Esophagus (tissue), 2 donors: Measurements from ENCODE around the gene TEX12. TPM values are rescaled to one million over a fixed set of nuclear protein-coding genes. Genes with fewer than 3 reads are reported as not detected.
"Not testable (repeated sequence)": the region's sequence is repeated elsewhere in the genome, so short reads cannot be mapped to it uniquely, and the experiment has no call there.

Source experiments
- H3K27ac ChIP-seq, 2 donors: one replicate each; pipeline ENCODE4 v1.5.1; 2013; ENCODE audit warnings: low read depth in 2 of 2, mild to moderate bottlenecking in 2 of 2, inconsistent platforms in 1 of 2, low read length in 1 of 2, moderate library complexity in 1 of 2
- H3K27me3 ChIP-seq, 2 donors: one replicate each; pipeline ENCODE4 v1.6.1; 2013; ENCODE audit warnings: low read length in 2 of 2, control low read depth in 1 of 2, mild to moderate bottlenecking in 1 of 2; ENCODE audit not compliant: insufficient read depth in 2 of 2, control insufficient read depth in 1 of 2
- H3K36me3 ChIP-seq, 2 donors: one replicate each; pipeline ENCODE4 v1.6.1; 2013; ENCODE audit warnings: low read length in 1 of 2; ENCODE audit not compliant: control insufficient read depth in 2 of 2, insufficient read depth in 2 of 2
- H3K4me1 ChIP-seq, 2 donors: one replicate each; pipeline ENCODE4 v1.6.1; 2013; ENCODE audit warnings: low read length in 1 of 2; ENCODE audit not compliant: control insufficient read depth in 2 of 2, insufficient read depth in 2 of 2
- H3K4me3 ChIP-seq, 2 donors: one replicate each; pipeline ENCODE4 v1.5.1; 2013; ENCODE audit warnings: low read length in 2 of 2, mild to moderate bottlenecking in 2 of 2, low read depth in 1 of 2, moderate library complexity in 1 of 2
- H3K9me3 ChIP-seq, 2 donors: one replicate each; pipeline ENCODE4 v1.6.1; 2013; ENCODE audit warnings: mild to moderate bottlenecking in 2 of 2, low read depth in 1 of 2, low read length in 1 of 2, moderate library complexity in 1 of 2; ENCODE audit not compliant: control insufficient read depth in 2 of 2, insufficient read depth in 1 of 2
- WGBS, 2 donors: extraction: QIAGEN DNeasy Blood & Tissue Kit; methylation state at CpG; one replicate each; pipeline ENCODE4 v1.1.7; 2013; 5-methylcytosine and 5-hydroxymethylcytosine counted together
- polyA plus RNA-seq, 2 donors: library from polyadenylated mRNA; stranded (reverse); fragments of 200-250 nt; gene quantifications; one replicate each; pipeline ENCODE4 v1.2.3, GENCODE V29; 2013
- donor health status: healthy with polysubstance abuse.
- donor health status: Bipolar disorder and iron deficiency.

Gene TEX12
- polyA plus RNA-seq, 2 donors: 0.11 to 0.12 TPM

- Histone ChIP-seq H3K4me3 (no peak overlapping the region), H3K27me3 (no peaks in the 10 kb centered on the region), H3K9me3 (no peaks in the 10 kb centered on the region), H3K36me3 (no peaks in the 10 kb centered on the region), H3K27ac (no peak overlapping the region), H3K4me1 (no peaks in the 10 kb centered on the region)
- WGBS, 2 donors: 96% methylated on average over 2 of the region's 2 CpGs
Observed at GRCh38 chr11:112196519-112197087, 29.4 kb downstream of the TEX12 start.

- 75 to 80% methylated on average over 4 of the region's 4 CpGs for WGBS, 2 donors
- not testable (repeated sequence) for H3K27me3 ChIP-seq, H3K9me3 ChIP-seq, H3K4me3 ChIP-seq, H3K36me3 ChIP-seq, H3K4me1 ChIP-seq, H3K27ac ChIP-seq
Observed at GRCh38 chr11:112199101-112199500, 31.9 kb downstream of the TEX12 start.

GRCh38 chr11:112200252-112200651 is 33.1 kb downstream of the TEX12 start:
- H3K36me3 ChIP-seq: no peaks in the 10 kb centered on the region
- no peaks in the 10 kb centered on the region for H3K4me1 ChIP-seq
- no peaks in the 10 kb centered on the region for H3K9me3 ChIP-seq
- H3K4me3 ChIP-seq: no peak overlapping the region
- no peak overlapping the region for H3K27ac ChIP-seq
- 22 to 39% methylated on average over 2 of the region's 2 CpGs for WGBS, 2 donors
- no peaks in the 10 kb centered on the region for H3K27me3 ChIP-seq

GRCh38 chr11:112206071-112206470 is 38.9 kb downstream of the TEX12 start:
- H3K9me3 ChIP-seq: no peaks in the 10 kb centered on the region
- H3K4me1 ChIP-seq: no peaks in the 10 kb centered on the region
- H3K36me3 ChIP-seq: no peaks in the 10 kb centered on the region
- WGBS, 2 donors: 94 to 95% methylated on average over 23 of the region's 23 CpGs
- no peak overlapping the region for H3K27ac ChIP-seq
- no peaks in the 10 kb centered on the region for H3K27me3 ChIP-seq
- no peak overlapping the region for H3K4me3 ChIP-seq

- WGBS, 2 donors: 85 to 100% methylated on average over 1 of the region's 1 CpG
- H3K9me3 ChIP-seq: no peaks in the 10 kb centered on the region
- no peak overlapping the region for H3K4me3 ChIP-seq
- no peaks in the 10 kb centered on the region for H3K4me1 ChIP-seq
- H3K27me3 ChIP-seq: no peaks in the 10 kb centered on the region
- no peaks in the 10 kb centered on the region for H3K36me3 ChIP-seq
- no peak overlapping the region for H3K27ac ChIP-seq
Observed at GRCh38 chr11:112210890-112211289, 43.7 kb downstream of the TEX12 start.

GRCh38 chr11:112211536-112211935 is 44.4 kb downstream of the TEX12 start:
- WGBS, 2 donors: 45 to 55% methylated on average over 2 of the region's 2 CpGs
- Histone ChIP-seq H3K27me3 (no peaks in the 10 kb centered on the region), H3K9me3 (no peaks in the 10 kb centered on the region), H3K4me3 (no peak overlapping the region), H3K27ac (no peak overlapping the region), H3K4me1 (no peaks in the 10 kb centered on the region), H3K36me3 (no peaks in the 10 kb centered on the region)

GRCh38 chr11:112212290-112212689 is 45.1 kb downstream of the TEX12 start:
- Histone ChIP-seq H3K4me1 (no peaks in the 10 kb centered on the region), H3K27me3 (no peaks in the 10 kb centered on the region), H3K36me3 (no peaks in the 10 kb centered on the region), H3K9me3 (no peaks in the 10 kb centered on the region), H3K27ac (no peak overlapping the region), H3K4me3 (no peak overlapping the region)
- 74 to 86% methylated on average over 3 of the region's 3 CpGs for WGBS, 2 donors

GRCh38 chr11:112212710-112213109 is 45.5 kb downstream of the TEX12 start:
- Histone ChIP-seq H3K4me3 (no peak overlapping the region), H3K27ac (no peak overlapping the region), H3K4me1 (no peaks in the 10 kb centered on the region), H3K9me3 (no peaks in the 10 kb centered on the region), H3K36me3 (no peaks in the 10 kb centered on the region), H3K27me3 (no peaks in the 10 kb centered on the region)

GRCh38 chr11:112213753-112214152 is 46.6 kb downstream of the TEX12 start:
- no peak overlapping the region for H3K27ac ChIP-seq
- 92 to 95% methylated on average over 4 of the region's 4 CpGs for WGBS, 2 donors
- H3K27me3 ChIP-seq: no peaks in the 10 kb centered on the region
- no peaks in the 10 kb centered on the region for H3K4me1 ChIP-seq
- H3K36me3 ChIP-seq: no peaks in the 10 kb centered on the region
- no peak overlapping the region for H3K4me3 ChIP-seq
- no peaks in the 10 kb centered on the region for H3K9me3 ChIP-seq

GRCh38 chr11:112215621-112216020 is 48.4 kb downstream of the TEX12 start:
- Histone ChIP-seq H3K36me3 (no peaks in the 10 kb centered on the region), H3K9me3 (no peaks in the 10 kb centered on the region), H3K27me3 (no peaks in the 10 kb centered on the region), H3K27ac (no peak overlapping the region), H3K4me3 (no peak overlapping the region), H3K4me1 (no peaks in the 10 kb centered on the region)
- WGBS, 2 donors: 89 to 94% methylated on average over 6 of the region's 6 CpGs
